NCI-H2081 (cell line): ENCODE results near the gene ALAD.
"Not testable (repeated sequence)": the region's sequence is repeated elsewhere in the genome, so short reads cannot be mapped to it uniquely, and the experiment has no call there.

ENCODE experiments used
- DNase-seq, 2 experiments: peaks; one replicate each; lab custom pipeline; 2025; lab: John Stamatoyannopoulos, UW

ALAD gene

DNA sequence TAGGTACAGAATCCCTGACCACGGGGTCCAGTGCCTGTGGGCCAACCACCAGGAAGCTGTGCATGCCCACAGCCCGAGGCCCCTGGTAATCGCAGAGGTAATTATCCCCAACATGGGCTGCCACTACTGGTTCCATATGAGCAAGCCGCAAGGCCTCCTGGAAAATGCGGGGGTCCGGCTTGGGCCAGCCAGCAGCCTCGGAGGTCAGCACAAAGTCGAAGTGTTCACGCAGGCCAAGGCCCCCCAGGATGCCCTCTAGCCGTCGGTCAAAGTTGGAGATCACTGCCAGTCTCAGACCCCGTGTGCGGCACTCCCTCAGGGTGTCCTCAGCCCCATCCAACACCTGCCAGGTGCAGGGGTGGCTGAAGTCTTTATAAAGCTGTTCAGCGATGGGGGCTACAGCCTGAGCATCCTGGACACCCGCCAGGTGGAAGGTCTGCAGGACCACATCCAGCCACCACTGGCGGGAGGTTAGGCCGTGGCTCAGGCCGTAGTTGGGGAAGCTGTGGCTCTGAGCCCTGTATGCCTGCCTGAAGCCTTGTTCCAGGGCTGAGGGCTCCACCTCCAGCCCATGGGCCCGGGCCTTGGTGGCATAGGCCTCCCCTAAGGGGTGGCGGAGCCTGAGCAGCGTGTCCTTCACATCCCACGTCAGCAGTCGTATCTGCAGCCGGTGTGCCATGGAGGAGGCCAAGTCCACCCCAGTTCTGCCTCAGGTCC, 27.2 kb downstream of the ALAD start:
- DNase-seq: no peak

DNA sequence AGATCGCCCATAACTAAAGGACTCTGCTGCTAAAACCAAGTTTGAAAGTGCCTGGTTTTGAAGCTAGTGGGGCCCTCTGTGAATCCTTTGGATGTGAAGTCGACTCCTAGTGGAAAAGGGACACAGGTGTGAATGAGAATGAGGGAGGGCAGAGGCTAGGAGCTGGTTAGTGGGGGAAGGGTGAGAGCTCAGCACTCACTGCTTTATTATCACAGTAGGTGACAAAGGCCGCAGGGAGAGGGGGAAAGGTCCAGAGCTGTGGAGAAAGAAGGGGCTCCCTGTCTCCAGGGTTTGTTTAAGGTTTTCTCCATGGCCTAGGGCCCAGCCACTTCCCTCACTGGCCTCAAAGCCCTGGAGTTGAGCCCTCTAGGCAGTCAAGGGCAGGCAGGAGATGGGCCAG, 27.8 kb downstream of the ALAD start:
- no peak for DNase-seq

DNA sequence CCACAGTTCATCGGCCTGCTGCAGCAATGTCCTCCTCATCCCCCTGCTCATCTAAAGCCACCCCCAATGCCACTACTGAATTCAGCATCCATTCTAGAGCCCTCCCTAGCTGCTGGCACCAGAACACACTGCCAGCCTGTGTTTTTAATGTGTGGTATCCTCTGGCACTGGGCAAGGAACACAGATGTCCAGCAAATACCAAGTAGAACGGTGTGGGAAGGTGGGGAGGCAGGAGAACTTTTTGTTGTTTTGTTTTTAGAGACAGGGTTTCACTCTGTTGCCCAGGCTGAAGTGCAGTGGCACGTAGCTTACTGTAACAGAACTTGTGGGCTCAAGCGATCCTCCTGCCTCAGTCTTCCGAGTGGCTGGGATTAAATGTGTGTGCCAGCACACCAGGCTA, 29.0 kb downstream of the ALAD start:
- DNase-seq: no peak

DNA sequence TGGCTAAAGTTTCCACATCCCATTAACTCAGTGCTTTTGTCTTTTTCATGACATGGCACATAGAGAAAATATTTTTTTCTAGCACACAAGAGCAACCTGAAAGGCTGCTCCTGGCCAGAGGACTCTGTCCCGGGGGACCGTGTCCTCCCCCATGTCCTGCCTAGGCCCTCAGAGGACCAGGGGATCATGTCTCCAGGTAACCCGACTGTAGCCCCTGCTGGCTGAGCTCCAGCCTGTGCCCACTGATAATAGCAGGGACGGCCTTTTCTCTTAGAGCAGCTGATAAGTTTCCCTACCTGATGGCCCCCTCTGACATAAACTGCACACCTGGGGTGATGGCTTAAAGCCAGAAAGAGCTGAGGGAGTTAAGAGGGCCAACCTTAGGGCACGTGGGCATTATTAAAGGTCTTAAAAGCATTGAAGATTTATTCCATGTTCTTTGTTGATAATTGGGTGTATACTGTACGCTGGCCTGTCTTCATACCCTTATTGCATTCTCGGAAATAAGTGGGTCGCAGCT, 30.2 kb downstream of the ALAD start:
- DNase-seq: peak in 1 of 2 experiments; percentile 18

DNA sequence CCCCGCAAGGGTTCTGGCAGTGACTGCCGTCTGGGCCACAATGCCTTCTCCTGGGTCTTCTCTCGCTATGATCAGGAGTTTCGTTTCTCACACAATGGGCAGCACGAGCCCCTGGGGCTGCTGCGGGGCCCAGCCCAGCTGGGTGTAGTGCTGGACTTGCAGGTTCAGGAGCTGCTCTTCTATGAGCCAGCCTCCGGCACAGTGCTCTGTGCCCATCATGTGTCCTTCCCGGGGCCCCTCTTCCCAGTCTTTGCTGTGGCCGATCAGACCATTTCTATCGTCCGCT, 31.3 kb downstream of the ALAD start:
- no peak for DNase-seq

- DNase-seq: no peak
Observed at GRCh38 chr9:113368982-113369854, 31.9 kb downstream of the ALAD start.

DNA sequence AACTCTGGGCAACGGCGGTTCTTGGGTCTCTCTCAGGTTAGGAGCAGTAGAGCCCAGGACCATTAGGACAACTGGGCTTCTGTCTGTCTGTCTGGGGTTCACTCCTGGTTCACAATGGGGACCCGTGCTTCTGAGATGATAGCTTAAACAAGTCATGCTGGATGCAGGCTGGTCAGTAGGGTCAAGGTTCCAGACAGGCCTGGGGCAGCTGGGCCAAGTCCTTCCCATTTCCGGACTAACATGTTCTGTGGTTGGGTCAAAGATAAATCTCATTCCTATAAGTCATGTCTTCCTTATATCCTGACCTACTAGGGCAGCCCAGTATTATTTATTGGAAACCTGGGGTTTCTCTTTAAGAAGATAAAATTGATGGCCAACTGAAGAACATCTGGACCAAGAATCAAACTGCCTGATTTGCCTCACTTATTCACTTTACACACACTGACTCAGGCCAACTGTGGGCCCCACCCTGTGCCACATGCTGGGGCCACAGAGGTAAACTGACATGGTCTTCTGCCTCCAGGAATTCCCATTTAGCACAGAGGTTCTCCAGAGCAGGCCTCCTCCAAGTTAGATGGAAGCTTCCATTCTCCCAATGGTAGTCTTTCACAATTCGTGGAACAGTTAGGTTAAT, 32.6 kb downstream of the ALAD start:
- no peak for DNase-seq

GRCh38 chr9:113365652-113366051, 35.4 kb downstream of the ALAD start:
- not testable (repeated sequence) for DNase-seq

DNA sequence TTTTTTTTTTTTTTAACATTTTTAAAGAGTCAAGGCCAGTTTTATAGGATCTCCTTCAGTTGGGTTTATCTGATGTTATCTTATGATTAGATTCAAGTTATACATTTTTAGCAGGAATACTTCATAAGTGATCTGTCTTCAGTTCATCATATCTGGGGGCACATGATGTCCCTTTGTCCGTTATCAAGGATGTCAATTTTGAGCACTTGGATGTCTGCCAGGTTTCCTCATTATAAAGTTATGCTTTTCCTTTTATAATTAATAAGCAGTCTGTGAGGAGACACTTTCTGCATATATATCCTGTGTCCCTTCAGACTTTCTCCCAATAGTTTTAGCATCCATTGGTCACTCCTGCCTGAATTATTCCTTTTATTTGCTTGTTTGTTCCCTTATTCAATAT, 36.1 kb downstream of the ALAD start:
- DNase-seq: no peak

DNA sequence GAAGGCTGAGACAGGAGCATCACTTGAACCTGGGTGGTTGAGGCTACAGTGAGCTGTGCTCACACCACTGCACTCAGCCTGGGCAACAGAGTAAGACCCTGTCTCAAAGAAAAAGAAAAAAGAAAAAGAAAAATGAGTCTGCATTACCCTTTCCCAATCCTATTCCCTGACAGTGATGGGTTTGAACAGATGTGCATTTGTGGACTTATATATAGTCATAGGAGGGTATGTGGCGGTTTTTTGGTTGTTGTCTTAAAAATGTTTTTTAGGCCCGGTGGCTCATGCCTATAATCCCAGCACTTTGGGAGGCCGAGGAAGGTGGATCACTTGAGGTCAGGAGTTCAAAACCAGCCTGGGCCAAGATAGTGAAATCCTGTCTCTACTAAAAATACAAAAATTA, 37.7 kb downstream of the ALAD start:
- no peak for DNase-seq

DNA sequence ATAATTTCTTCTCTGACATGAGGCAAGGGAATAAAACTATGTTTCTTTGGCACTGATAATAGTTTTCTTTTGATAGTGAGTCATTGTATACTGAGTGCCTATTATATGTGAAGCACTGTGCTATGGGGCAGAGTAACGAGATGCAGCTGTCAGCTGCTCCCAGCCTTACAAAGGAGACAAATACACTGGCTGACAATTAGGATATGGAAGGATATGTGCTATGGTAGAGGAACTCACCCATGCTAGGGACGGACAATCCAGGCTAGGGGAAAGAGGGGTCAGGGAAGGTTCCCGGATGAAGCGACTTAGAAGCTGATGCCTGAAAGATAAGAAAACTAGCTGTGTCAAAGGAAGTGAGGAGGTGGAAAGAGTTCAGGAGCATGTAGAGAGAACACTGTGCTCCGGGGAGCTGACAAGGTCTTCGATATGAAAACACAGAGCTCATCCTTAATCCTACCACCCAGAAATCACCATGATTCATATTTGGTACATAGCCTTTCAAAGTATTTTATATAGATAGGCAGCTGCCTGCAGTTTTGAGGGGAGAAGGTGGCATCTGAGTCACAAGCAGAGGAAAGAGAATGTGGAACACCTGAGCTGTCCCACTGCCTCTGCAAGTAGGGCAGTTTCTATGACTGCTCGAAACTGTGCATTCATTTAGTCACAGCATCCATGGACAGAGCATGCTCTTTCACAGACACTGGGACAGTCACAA, 39.6 kb downstream of the ALAD start:
- DNase-seq: peak in 1 of 2 experiments; percentile 29

- DNase-seq: no peak
Observed at GRCh38 chr9:113360242-113360842, 40.7 kb downstream of the ALAD start.

- no peak for DNase-seq
Observed at GRCh38 chr9:113359385-113359784, 41.7 kb downstream of the ALAD start.

GRCh38 chr9:113356686-113357292, 44.3 kb downstream of the ALAD start:
- DNase-seq: no peak

- no peak for DNase-seq
Observed at GRCh38 chr9:113355040-113355596, 46.0 kb downstream of the ALAD start.

DNA sequence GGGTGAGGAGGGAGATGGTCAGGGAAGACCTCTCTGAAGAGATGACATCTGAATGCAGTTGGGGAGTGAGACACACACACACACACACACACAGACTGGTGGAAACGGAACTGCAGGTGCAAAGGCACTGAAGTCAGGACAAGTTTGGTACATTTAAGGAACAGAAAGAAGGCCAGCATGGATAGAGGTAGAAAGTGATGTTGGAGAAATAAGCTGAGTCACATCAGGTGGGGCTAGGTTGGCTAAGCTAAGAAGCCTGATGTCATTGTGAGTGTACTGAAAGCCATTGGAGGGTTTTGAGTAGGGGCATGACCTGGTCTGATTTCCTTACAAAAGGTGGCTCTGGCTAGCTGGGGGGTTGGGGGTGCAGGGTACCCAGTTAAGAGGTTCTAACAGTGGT, 48.7 kb downstream of the ALAD start:
- no peak for DNase-seq

- DNase-seq: no peak
Observed at GRCh38 chr9:113352006-113352405, 49.1 kb downstream of the ALAD start.

- no peak for DNase-seq
Observed at GRCh38 chr9:113350937-113351336, 50.1 kb downstream of the ALAD start.

DNA sequence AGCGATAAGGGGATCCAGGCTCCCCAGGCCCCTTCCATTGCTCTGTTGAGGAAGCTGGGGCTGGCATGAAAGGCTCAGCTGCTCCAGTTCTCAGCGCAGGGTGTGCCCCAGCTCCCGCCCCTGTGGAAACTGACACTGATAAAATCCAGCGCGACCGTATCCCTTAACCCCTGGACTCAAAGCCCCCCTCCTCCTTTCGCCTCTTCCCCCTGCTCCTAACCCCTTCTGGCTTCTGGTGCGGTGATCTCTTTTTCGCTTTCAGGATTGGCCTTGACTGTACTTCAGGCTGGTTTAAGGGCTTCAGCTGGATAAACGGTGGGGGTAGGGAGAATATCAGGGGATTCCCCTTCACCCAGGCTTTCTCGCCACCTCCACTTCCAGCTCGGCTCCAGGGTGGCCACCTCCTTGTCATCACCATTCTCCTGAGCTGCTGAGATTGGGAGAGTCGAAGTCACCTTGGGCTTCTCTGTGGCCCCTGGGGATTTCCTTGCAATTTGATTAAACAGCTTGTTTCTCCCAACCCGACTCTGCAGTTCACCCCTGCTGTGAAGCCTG, 50.9 kb downstream of the ALAD start:
- no peak for DNase-seq

- peak; percentile 26 to 55 for DNase-seq
Observed at GRCh38 chr9:113349445-113350094, 51.5 kb downstream of the ALAD start, which contains the start of gene BSPRY. Gene BSPRY, plus strand, starts transcription at chr9:113349541. Its CDS starts 39 bp downstream, at chr9:113349580.
